ENCODE data around the gene PELI2.

GRCh38 chr14:56195223-56195622, 77.0 kb downstream of the PELI2 start:
- TF ChIP-seq CTCF (IDR thresholded peaks at IDR 0.05) (no peak), POLR2A (IDR thresholded peaks at IDR 0.05) (no peak)
